ENCODE data around the gene THAP7.
A peak's percentile ranks its signal among the peaks of the same experiment; 100 is the strongest.
"Not testable (repeated sequence)": the region's sequence is repeated elsewhere in the genome, so short reads cannot be mapped to it uniquely, and the experiment has no call there.

THAP7 gene

DNA sequence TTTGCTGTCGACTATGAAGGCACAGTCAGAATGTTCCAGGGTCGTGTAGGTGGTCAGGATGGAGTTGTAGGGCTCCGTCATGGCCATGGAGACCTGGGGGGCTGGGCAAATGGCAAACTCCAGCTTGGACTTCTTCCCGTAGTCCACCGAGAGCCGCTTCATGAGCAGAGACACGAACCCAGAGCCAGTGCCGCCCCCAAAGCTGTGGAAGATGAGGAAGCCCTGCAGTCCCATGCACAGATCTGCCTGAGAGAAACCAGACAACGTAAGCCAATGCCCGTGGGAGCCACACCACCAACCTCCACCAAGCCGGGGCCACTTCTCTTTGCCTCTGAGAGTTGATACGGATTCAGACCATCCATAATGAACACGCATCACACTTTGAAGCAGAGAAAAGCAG lies 7.3 kb upstream of the THAP7 start:
- H2BK12ac ChIP-seq (ENCODE audit: low read length); H3K14ac ChIP-seq (ENCODE audit: low read length); H2AK5ac ChIP-seq (ENCODE audit: low read depth, low read length); H4K8ac ChIP-seq (ENCODE audit: low read depth, low read length); H3K27ac ChIP-seq (replicated peaks; ENCODE audit: low read length); H3K27me3 ChIP-seq (ENCODE audit: control insufficient read depth in 3 of 3, insufficient read depth in 3 of 3, low read depth in 1 of 3, low read length in 3 of 3); H3K4me2 ChIP-seq (ENCODE audit: insufficient read depth, low read length, poor library complexity, severe bottlenecking); H3K9me3 ChIP-seq (replicated peaks in 1 of 2; ENCODE audit: control insufficient read depth in 2 of 2, insufficient read depth in 1 of 2, low read depth in 1 of 2, low read length in 2 of 2); DNase-seq (ENCODE audit: low spot score); H3K4me3 ChIP-seq (ENCODE audit: low read length in 2 of 2); H3K4me1 ChIP-seq (ENCODE audit: control insufficient read depth in 2 of 2, insufficient read depth in 1 of 2, low read depth in 1 of 2, low read length in 2 of 2); H2BK15ac ChIP-seq (ENCODE audit: low read length); H3K79me1 ChIP-seq (ENCODE audit: low read depth, low read length); H3K4ac ChIP-seq (ENCODE audit: low read length); H3K9ac ChIP-seq (ENCODE audit: low read depth, low read length, poor library complexity); H2AFZ ChIP-seq (ENCODE audit: low read length); H3K18ac ChIP-seq (ENCODE audit: low read length); H2BK120ac ChIP-seq (ENCODE audit: low read depth, low read length); H4K91ac ChIP-seq (ENCODE audit: low read depth, low read length, poor library complexity); H2BK5ac ChIP-seq (ENCODE audit: low read length): not testable (repeated sequence)
- H3K23ac ChIP-seq (ENCODE audit: low read depth, low read length, poor library complexity): peak overlapping the region; percentile 33
- peaks cover 4 to 22% of the 10 kb centered on the region in 2 donors for H3K36me3 ChIP-seq (replicated peaks in 1 of 2; ENCODE audit: control insufficient read depth in 2 of 2, insufficient read depth in 2 of 2, low read length in 2 of 2)
- WGBS, 2 donors (ENCODE audit: extremely low coverage in 2 of 2, insufficient read length in 2 of 2, insufficient replicate concordance in 1 of 2): no CpG with 5 or more reads among the region's 13 CpGs

DNA sequence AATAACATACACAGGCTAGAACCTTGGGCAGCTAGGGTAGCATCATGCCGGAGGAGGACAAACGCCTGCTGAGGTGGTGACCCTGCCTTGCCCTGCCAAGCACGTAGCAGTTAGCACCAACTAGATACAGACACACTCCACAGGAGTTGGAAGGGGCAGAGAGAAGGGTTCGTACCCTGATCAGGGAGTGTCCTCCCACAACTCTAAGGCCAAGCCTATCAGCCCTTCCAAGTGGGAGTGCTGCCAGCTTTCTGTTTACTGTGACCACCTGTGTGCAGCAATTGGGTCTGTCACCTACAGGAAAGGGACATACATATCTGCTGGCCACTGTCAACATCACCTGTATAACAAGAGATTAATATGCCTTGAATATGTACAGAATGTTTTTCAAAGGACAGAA lies 1.9 kb upstream of the THAP7 start:
- no peak overlapping the region for H2BK15ac ChIP-seq (ENCODE audit: low read length)

DNA sequence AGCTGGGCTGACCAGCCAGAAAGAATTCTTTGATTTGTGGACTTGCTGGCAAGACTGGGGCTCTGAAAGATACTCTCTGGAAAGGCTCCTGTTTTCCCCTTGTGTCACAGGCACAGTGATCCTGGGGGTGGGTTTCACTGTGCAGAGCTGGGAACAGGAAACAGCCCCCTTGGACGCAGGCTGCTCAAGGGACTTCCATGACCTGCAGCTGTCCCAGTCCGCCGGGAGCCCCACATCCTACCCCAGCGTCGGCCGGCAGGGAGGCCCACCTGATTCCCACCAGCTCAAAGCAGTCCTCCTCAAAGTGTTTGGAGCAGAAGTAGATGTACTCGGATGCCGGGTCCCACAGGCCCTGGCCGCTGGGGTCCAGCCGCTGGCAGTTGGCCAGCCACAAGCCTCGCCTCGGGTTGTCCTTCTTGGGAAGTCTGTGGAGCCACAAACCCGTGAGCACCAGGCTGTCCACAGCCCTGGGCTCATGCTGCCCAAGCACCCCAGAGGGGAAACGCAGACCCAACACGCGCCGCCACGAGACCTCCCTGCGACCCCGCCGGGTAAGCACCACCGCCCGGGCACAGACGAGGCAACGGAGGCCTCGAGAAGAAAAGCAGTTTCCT lies 824 bp downstream of the THAP7 start:
- Histone ChIP-seq H3K9ac (ENCODE audit: low read depth, low read length, poor library complexity) (peak overlapping the region; percentile 94), H2AK5ac (ENCODE audit: low read depth, low read length) (peak overlapping the region; percentile 97), H3K4me3 (ENCODE audit: low read length in 2 of 2) (peak overlapping the region; percentile 71 to 96), H3K14ac (ENCODE audit: low read length) (no peak overlapping the region), H3K36me3 (replicated peaks in 1 of 2; ENCODE audit: control insufficient read depth in 2 of 2, insufficient read depth in 2 of 2, low read length in 2 of 2) (peaks cover 38 to 50% of the 10 kb centered on the region in 2 donors), H3K4me1 (ENCODE audit: control insufficient read depth in 2 of 2, insufficient read depth in 1 of 2, low read depth in 1 of 2, low read length in 2 of 2) (peaks cover 15 to 21% of the 10 kb centered on the region in 2 donors), H2AFZ (ENCODE audit: low read length) (peak overlapping the region; percentile 92), H4K8ac (ENCODE audit: low read depth, low read length) (peak overlapping the region; percentile 82), H3K18ac (ENCODE audit: low read length) (peak overlapping the region; percentile 99), H3K4me2 (ENCODE audit: insufficient read depth, low read length, poor library complexity, severe bottlenecking) (peak overlapping the region; percentile 95), H2BK15ac (ENCODE audit: low read length) (peak overlapping the region; percentile 54), H3K27me3 (ENCODE audit: control insufficient read depth in 3 of 3, insufficient read depth in 3 of 3, low read depth in 1 of 3, low read length in 3 of 3) (no peaks in the 10 kb centered on the region), H4K91ac (ENCODE audit: low read depth, low read length, poor library complexity) (peak overlapping the region; percentile 77), H3K27ac (replicated peaks; ENCODE audit: low read length) (peak overlapping the region; percentile 94), H3K9me3 (replicated peaks in 1 of 2; ENCODE audit: control insufficient read depth in 2 of 2, insufficient read depth in 1 of 2, low read depth in 1 of 2, low read length in 2 of 2) (no peaks in the 10 kb centered on the region), H3K23ac (ENCODE audit: low read depth, low read length, poor library complexity) (peak overlapping the region; percentile 96), H2BK120ac (ENCODE audit: low read depth, low read length) (peak overlapping the region; percentile 98), H2BK5ac (ENCODE audit: low read length) (peak overlapping the region; percentile 88), H3K4ac (ENCODE audit: low read length) (peak overlapping the region; percentile 60), H3K79me1 (ENCODE audit: low read depth, low read length) (peaks cover 15% of the 10 kb centered on the region), H2BK12ac (ENCODE audit: low read length) (peak overlapping the region; percentile 58)
- WGBS, 2 donors (ENCODE audit: extremely low coverage in 2 of 2, insufficient read length in 2 of 2, insufficient replicate concordance in 1 of 2): no CpG with 5 or more reads among the region's 26 CpGs
- DNase-seq (ENCODE audit: low spot score): no peak

More for the DNA sequence above, 1.9 kb upstream of the THAP7 start:
- no CpG with 5 or more reads among the region's 4 CpGs for WGBS, 2 donors (ENCODE audit: extremely low coverage in 2 of 2, insufficient read length in 2 of 2, insufficient replicate concordance in 1 of 2)
- H2BK12ac ChIP-seq (ENCODE audit: low read length): no peak overlapping the region
- no peak overlapping the region for H3K23ac ChIP-seq (ENCODE audit: low read depth, low read length, poor library complexity)
- H3K36me3 ChIP-seq (replicated peaks in 1 of 2; ENCODE audit: control insufficient read depth in 2 of 2, insufficient read depth in 2 of 2, low read length in 2 of 2): peaks cover 22 to 40% of the 10 kb centered on the region in 2 donors
- H3K79me1 ChIP-seq (ENCODE audit: low read depth, low read length): peaks cover 13% of the 10 kb centered on the region
- no peak overlapping the region for H4K91ac ChIP-seq (ENCODE audit: low read depth, low read length, poor library complexity)
- peak overlapping the region; percentile 22 for H3K27ac ChIP-seq (replicated peaks; ENCODE audit: low read length)
- H3K9me3 ChIP-seq (replicated peaks in 1 of 2; ENCODE audit: control insufficient read depth in 2 of 2, insufficient read depth in 1 of 2, low read depth in 1 of 2, low read length in 2 of 2): no peaks in the 10 kb centered on the region
- no peak overlapping the region for H4K8ac ChIP-seq (ENCODE audit: low read depth, low read length)
- no peak overlapping the region for H2BK120ac ChIP-seq (ENCODE audit: low read depth, low read length)
- H2AK5ac ChIP-seq (ENCODE audit: low read depth, low read length): no peak overlapping the region
- no peak overlapping the region for H3K18ac ChIP-seq (ENCODE audit: low read length)
- H3K4me2 ChIP-seq (ENCODE audit: insufficient read depth, low read length, poor library complexity, severe bottlenecking): no peak overlapping the region
- peak overlapping the region in 1 of 2 donors; percentile 59 for H3K4me3 ChIP-seq (ENCODE audit: low read length in 2 of 2)
- no peak overlapping the region for H3K4ac ChIP-seq (ENCODE audit: low read length)
- H2BK5ac ChIP-seq (ENCODE audit: low read length): no peak overlapping the region
- peaks cover 17 to 21% of the 10 kb centered on the region in 2 donors for H3K4me1 ChIP-seq (ENCODE audit: control insufficient read depth in 2 of 2, insufficient read depth in 1 of 2, low read depth in 1 of 2, low read length in 2 of 2)
- DNase-seq (ENCODE audit: low spot score): no peak
- H2AFZ ChIP-seq (ENCODE audit: low read length): no peak overlapping the region
- no peak overlapping the region for H3K14ac ChIP-seq (ENCODE audit: low read length)
- no peak overlapping the region for H3K9ac ChIP-seq (ENCODE audit: low read depth, low read length, poor library complexity)
- H3K27me3 ChIP-seq (ENCODE audit: control insufficient read depth in 3 of 3, insufficient read depth in 3 of 3, low read depth in 1 of 3, low read length in 3 of 3): no peaks in the 10 kb centered on the region

DNA sequence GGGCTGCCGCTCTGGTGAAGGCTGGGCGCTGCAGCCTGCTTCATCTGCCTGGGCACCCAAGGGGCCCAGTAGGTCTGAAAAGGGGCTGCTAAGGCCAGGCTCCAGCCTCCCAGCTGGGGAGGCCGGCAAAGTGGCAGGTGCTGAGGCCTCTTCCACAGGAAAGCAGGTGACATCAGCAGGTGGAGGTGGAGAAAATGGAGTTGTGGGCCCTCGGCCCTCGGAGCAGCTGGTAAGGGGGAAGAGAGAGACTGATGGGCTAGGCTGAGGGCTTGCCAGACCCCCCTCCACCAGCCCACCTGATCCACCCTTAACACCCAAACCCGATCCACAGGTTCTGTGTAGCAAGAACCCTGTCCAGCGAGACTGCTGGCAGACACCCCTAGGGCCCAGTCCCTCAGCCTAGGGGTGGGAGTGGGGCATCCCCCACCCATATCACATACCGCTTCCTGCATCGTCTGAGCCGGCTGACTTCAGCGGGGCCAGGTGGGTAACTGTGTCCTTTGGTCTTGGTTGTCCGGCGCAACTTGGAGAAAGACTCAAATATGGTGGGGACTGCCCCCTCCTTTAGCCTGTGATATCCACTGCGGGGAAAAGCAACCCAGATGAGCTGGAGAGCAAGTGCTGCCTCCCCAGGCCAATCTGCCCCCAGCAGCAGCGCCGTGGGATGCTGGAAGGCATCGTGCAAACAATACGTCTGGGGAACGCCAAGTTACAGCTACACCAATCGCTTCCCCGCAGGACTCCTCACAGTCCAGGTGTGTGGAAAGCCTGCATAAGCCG lies 1.5 kb downstream of the THAP7 start:
- no CpG with 5 or more reads among the region's 22 CpGs for whole genome bisulfite sequencing, 2 donors (ENCODE audit: extremely low coverage in 2 of 2, insufficient read length in 2 of 2, insufficient replicate concordance in 1 of 2)
- H3K79me1 ChIP-seq (ENCODE audit: low read depth, low read length): peaks cover 15% of the 10 kb centered on the region
- H4K91ac ChIP-seq (ENCODE audit: low read depth, low read length, poor library complexity): no peak overlapping the region
- no peak overlapping the region for H2AFZ ChIP-seq (ENCODE audit: low read length)
- peak overlapping the region; percentile 17 for H2BK15ac ChIP-seq (ENCODE audit: low read length)
- H3K14ac ChIP-seq (ENCODE audit: low read length): no peak overlapping the region
- H2BK5ac ChIP-seq (ENCODE audit: low read length): no peak overlapping the region
- no peaks in the 10 kb centered on the region for H3K9me3 ChIP-seq (replicated peaks in 1 of 2; ENCODE audit: control insufficient read depth in 2 of 2, insufficient read depth in 1 of 2, low read depth in 1 of 2, low read length in 2 of 2)
- H3K4me1 ChIP-seq (ENCODE audit: control insufficient read depth in 2 of 2, insufficient read depth in 1 of 2, low read depth in 1 of 2, low read length in 2 of 2): peaks cover 15 to 21% of the 10 kb centered on the region in 2 donors
- H3K9ac ChIP-seq (ENCODE audit: low read depth, low read length, poor library complexity): peak overlapping the region; percentile 83
- no peak for DNase-seq (ENCODE audit: low spot score)
- peak overlapping the region; percentile 83 for H3K23ac ChIP-seq (ENCODE audit: low read depth, low read length, poor library complexity)
- H3K4me2 ChIP-seq (ENCODE audit: insufficient read depth, low read length, poor library complexity, severe bottlenecking): peak overlapping the region; percentile 95
- no peak overlapping the region for H4K8ac ChIP-seq (ENCODE audit: low read depth, low read length)
- no peak overlapping the region for H2BK120ac ChIP-seq (ENCODE audit: low read depth, low read length)
- H3K18ac ChIP-seq (ENCODE audit: low read length): peak overlapping the region; percentile 41
- no peak overlapping the region for H2BK12ac ChIP-seq (ENCODE audit: low read length)
- no peaks in the 10 kb centered on the region for H3K27me3 ChIP-seq (ENCODE audit: control insufficient read depth in 3 of 3, insufficient read depth in 3 of 3, low read depth in 1 of 3, low read length in 3 of 3)
- H3K27ac ChIP-seq (replicated peaks; ENCODE audit: low read length): no peak overlapping the region
- peak overlapping the region; percentile 71 to 96 for H3K4me3 ChIP-seq (ENCODE audit: low read length in 2 of 2)
- no peak overlapping the region for H3K4ac ChIP-seq (ENCODE audit: low read length)
- peaks cover 41 to 56% of the 10 kb centered on the region in 2 donors for H3K36me3 ChIP-seq (replicated peaks in 1 of 2; ENCODE audit: control insufficient read depth in 2 of 2, insufficient read depth in 2 of 2, low read length in 2 of 2)
- H2AK5ac ChIP-seq (ENCODE audit: low read depth, low read length): peak overlapping the region; percentile 97

Data from neuronal stem cell (in vitro differentiated cells).